ENCODE results near the gene S100A4.

S100A4 gene

DNA sequence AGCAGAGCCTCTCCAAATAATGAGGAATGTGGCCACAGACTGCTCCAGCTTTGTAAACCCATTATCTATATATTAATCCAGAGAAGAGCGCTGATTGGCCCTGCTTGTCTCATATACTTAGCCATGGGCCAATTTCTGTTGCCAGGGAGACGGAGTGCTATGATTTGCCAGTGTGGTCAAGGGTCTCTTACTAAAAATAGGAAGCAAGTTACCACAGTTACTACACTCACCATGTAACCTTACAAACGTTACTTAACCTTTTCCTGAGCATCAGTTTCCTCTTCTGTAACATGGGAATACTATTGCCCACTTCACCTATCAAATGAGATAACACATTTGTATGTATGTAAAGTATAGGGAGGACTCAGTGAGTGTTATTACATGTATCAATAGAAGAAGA lies 27.7 kb upstream of the S100A4 start:
- DNase-seq (ENCODE audit: insufficient read length, low spot score) (no peak), FAIRE-seq (no peak)
- TF ChIP-seq, protein P1, sequence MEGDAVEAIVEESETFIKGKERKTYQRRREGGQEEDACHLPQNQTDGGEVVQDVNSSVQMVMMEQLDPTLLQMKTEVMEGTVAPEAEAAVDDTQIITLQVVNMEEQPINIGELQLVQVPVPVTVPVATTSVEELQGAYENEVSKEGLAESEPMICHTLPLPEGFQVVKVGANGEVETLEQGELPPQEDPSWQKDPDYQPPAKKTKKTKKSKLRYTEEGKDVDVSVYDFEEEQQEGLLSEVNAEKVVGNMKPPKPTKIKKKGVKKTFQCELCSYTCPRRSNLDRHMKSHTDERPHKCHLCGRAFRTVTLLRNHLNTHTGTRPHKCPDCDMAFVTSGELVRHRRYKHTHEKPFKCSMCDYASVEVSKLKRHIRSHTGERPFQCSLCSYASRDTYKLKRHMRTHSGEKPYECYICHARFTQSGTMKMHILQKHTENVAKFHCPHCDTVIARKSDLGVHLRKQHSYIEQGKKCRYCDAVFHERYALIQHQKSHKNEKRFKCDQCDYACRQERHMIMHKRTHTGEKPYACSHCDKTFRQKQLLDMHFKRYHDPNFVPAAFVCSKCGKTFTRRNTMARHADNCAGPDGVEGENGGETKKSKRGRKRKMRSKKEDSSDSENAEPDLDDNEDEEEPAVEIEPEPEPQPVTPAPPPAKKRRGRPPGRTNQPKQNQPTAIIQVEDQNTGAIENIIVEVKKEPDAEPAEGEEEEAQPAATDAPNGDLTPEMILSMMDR (IDR thresholded peaks at IDR 0.05; ENCODE audit: insufficient read depth, missing control alignments): no peak

DNA sequence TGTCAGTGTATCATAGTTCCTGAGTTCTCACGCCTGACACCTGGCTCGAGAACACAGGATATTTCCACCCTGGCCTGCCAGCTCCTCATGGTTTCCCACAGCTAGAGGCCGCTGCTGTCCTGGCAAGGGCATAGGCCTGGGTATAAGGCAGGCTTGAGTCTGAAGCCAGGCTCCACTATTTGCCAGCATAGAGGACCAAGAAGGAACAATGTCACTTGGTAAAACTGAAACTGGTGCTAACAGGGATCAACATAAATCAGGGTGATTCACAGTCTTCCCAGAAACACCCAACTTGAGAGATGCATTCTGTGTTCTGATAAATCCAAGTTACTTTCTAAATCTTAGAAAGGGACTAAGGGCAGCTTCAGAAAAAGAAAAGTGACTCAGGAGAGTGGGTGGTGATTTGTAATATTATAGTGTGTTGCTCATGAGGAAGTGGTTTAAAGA lies 27.0 kb upstream of the S100A4 start:
- TF ChIP-seq, protein P1 (IDR thresholded peaks at IDR 0.05; ENCODE audit: insufficient read depth, missing control alignments): peak; percentile 96
- FAIRE-seq (no peak), DNase-seq (ENCODE audit: insufficient read length, low spot score) (no peak)

DNA sequence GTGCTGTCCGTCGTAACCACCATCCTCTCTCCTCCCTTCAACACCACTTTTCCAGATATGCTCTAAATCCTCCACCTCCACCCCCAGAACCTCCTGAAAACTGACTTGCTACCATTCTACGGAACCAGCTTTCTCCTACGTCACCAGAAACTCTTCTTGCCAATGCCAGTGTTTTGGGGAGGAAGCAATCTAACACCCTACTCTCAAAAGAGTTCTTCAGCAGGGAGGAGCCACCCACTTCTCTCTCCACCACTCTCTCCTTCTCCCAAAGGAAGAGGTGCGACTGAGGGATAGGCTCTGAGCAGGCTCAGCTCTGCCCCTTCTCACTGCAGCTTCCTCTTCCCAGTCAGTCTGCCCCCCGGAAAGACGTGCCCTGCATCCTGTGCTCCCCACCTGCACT lies 26.1 kb upstream of the S100A4 start:
- DNase-seq (ENCODE audit: insufficient read length, low spot score) (no peak), FAIRE-seq (no peak)
- TF ChIP-seq, protein P1 (IDR thresholded peaks at IDR 0.05; ENCODE audit: insufficient read depth, missing control alignments): no peak

DNA sequence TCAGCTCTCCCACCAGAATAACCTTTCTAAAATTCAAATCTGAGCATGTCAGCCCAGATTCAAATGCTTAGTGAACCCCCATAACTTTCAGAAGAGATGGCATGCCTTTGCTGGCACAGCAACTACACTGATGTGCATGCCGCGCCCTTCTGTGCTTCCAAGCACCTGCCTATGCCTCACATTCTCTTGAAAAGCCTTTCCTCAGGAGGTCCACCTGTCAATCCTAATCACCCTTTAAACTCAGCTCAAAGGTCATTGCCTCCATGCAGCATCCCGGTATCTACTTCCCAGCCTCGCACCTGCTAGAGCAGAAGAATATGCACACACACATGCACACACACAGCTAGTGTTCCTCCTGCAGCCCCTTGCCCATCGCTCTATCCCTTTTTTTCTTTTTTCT lies 25.3 kb upstream of the S100A4 start:
- DNase-seq (ENCODE audit: insufficient read length, low spot score) (no peak), FAIRE-seq (no peak)
- TF ChIP-seq, protein P1 (IDR thresholded peaks at IDR 0.05; ENCODE audit: insufficient read depth, missing control alignments): no peak

DNA sequence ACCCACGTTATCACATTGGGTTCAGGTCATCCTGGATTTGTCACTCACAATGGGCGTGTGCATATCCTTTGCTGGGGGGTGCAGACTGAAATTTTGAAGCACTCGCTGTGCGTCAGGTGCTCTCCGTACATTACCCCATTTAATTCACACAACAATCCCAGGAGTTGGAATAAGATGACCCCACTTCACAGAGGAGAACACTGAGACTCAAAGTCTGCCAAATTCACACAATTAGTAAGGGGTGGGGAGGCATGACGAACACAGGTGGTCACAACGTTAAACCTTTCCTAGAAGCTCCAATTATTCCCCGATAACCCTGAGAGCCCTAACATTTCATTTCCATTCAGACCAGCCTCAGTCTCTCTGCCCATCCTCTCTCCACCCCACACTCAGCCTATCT lies 23.9 kb upstream of the S100A4 start:
- no peak for FAIRE-seq
- TF ChIP-seq, protein P1 (IDR thresholded peaks at IDR 0.05; ENCODE audit: insufficient read depth, missing control alignments): no peak
- no peak for DNase-seq (ENCODE audit: insufficient read length, low spot score)

DNA sequence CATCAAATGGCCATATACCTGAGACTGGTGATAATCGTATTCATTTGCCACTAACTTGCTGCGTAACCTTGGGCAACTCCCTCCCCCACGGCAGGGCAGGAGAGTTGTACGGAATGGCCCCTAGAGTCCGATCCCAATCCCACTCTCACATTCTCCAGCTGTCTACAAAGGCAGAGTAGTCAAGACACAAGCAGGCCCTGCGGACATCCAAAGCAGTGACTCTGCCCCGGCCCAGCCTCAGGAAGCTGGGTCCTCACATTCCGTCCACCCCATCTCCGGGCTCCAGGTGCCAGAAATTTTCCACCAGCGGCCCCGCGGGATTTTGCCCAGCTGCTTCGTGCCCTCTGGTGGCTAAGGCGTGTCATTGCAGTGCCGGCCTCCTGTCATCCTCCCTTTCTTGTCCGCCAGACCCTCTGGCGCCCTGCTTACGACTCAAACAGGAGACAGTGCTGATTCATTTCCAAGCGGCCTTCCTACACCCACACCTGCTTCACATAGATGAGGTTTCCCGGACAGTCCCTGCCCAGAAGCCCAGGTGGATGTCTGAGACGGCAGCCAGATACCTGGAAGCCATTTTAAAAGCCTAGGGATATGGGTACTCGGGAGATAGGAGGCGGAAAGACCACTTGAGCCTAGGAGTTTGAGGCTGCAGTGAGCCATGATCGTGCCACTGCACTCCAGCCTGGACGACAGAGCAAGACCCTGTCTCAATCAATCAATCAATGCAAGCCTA lies 22.9 kb upstream of the S100A4 start:
- TF ChIP-seq, protein P1 (IDR thresholded peaks at IDR 0.05; ENCODE audit: insufficient read depth, missing control alignments): peak; percentile 97
- FAIRE-seq: no peak
- DNase-seq (ENCODE audit: insufficient read length, low spot score): peak; percentile 90

DNA sequence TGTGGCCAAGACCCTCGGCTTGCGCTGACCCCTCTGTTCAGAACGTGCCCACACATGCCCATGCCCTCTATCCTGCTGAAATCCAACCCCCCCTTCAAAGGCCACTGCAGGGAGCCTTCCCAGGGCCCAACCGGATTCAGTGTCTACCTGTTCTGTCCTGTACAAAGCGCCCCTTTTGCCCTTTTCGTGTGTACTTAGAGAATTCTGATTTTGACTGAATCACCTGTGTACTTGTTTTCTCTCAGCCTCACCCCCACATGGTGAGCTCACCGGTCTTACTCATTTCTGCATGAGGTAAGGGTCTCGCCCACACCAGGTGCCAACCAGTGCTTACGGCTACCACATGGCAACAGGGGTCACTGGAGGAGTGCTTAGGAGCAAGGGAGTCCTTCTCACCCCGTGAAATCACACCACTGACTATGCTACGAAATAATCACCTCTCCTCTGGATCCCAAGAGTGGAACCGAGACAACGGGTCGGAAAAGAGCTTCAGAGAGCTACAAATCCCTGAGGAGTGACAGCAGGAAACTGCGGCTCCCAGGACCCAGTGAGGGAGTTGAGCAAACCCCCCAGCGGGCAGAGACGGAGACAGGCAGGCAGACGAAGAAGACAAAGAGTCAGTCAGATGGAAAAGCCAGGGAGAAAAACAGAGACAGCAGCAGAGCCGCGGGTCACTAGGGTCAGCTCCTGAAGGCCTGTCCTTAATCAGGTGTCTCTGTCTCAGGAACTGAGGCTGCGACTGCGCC lies 22.2 kb upstream of the S100A4 start:
- DNase-seq (ENCODE audit: insufficient read length, low spot score) (no peak), FAIRE-seq (no peak)
- TF ChIP-seq, protein P1 (IDR thresholded peaks at IDR 0.05; ENCODE audit: insufficient read depth, missing control alignments): no peak

Measured in D721Med (cell line).